Panc1 (cell line): Measurements from ENCODE around the gene CCDC59.

ENCODE experiments used
- TCF7L2 ChIP-seq: IDR thresholded peaks from 2 replicates; pipeline ENCODE4 v1.6.1; 2011; ENCODE audit warnings: mild to moderate bottlenecking, low read depth, low read length, inconsistent platforms
- TF ChIP-seq, protein P1 (sequence below): fragments of 450-650 bp; IDR thresholded peaks from 2 replicates; pipeline ENCODE4 v1.5.1; 2017; ENCODE audit warnings: mild to moderate bottlenecking

DNA sequence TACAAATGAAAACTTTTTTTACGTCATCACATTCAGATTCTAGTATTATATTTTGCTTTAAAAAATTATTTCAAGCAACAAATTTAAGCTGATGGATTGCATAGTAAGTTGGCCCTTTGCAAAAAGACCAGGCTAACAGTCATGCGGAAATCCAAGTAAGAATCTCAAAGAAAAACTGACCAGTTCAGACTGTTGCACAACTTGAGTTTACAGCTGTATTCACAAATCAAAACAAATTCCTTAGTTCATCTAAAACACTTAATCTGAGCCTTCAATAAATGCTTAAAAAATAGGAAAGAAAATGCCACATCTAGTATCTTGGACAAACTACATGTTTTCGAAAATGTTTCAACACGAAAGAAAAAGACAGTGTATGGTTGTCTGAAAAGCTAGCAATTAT lies 847 bp downstream of the CCDC59 start:
- TF ChIP-seq, protein P1, sequence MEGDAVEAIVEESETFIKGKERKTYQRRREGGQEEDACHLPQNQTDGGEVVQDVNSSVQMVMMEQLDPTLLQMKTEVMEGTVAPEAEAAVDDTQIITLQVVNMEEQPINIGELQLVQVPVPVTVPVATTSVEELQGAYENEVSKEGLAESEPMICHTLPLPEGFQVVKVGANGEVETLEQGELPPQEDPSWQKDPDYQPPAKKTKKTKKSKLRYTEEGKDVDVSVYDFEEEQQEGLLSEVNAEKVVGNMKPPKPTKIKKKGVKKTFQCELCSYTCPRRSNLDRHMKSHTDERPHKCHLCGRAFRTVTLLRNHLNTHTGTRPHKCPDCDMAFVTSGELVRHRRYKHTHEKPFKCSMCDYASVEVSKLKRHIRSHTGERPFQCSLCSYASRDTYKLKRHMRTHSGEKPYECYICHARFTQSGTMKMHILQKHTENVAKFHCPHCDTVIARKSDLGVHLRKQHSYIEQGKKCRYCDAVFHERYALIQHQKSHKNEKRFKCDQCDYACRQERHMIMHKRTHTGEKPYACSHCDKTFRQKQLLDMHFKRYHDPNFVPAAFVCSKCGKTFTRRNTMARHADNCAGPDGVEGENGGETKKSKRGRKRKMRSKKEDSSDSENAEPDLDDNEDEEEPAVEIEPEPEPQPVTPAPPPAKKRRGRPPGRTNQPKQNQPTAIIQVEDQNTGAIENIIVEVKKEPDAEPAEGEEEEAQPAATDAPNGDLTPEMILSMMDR, result no peak
- no peak for TF ChIP-seq TCF7L2
